ENCODE measurements around the gene ANXA4.
"Not testable (repeated sequence)": the region's sequence is repeated elsewhere in the genome, so short reads cannot be mapped to it uniquely, and the experiment has no call there.

Gene ANXA4

GRCh38 chr2:69738149-69738548 lies 3.8 kb upstream of the ANXA4 start:
- WGBS (ENCODE audit: insufficient coverage) = no CpG with 5 or more reads among the region's 3 CpGs

GRCh38 chr2:69740502-69740951 lies 1.4 kb upstream of the ANXA4 start:
- no peak for DNase-seq
- ChIA-PET POLR2A (interaction anchor here (0.6 to 2.1 kb wide), 5 partner anchors 9 to 63 kb away, joined by 3 to 10 read pairs (median 4); no protein-coding TSS in a partner anchor), CTCF (interaction anchor here (1.1 to 2.8 kb wide), 8 partner anchors 16 to 88 kb away, joined by 3 to 15 read pairs (median 6); no protein-coding TSS in a partner anchor)
- peak overlapping the region in 1 of 7 experiments; percentile 84 for H3K4me3 ChIP-seq (ENCODE audit: control insufficient read depth in 1 of 7, extremely low read depth in 1 of 7, insufficient read depth in 4 of 7, low read depth in 2 of 7, low read length in 6 of 7)
- H3K4me1 ChIP-seq (ENCODE audit: control extremely low read depth in 1 of 4, control insufficient read depth in 4 of 4, insufficient read depth in 4 of 4, low read length in 3 of 4) = peaks cover 2 to 26% (median 17%) of the 10 kb centered on the region in 4 experiments
- H3K9me3 ChIP-seq (ENCODE audit: control extremely low read depth in 1 of 5, control insufficient read depth in 4 of 5, insufficient read depth in 2 of 5, low read depth in 1 of 5, low read length in 4 of 5) = no peaks in the 10 kb centered on the region
- 100% methylated on average over 1 of the region's 10 CpGs for WGBS (ENCODE audit: insufficient coverage)
- H3K36me3 ChIP-seq (ENCODE audit: control insufficient read depth in 4 of 4, insufficient read depth in 4 of 4, low read length in 3 of 4) = no peaks in the 10 kb centered on the region
- no peaks in the 10 kb centered on the region for H3K27me3 ChIP-seq (replicated peaks in 2 of 5; ENCODE audit: control insufficient read depth in 4 of 5, insufficient read depth in 5 of 5, low read length in 4 of 5)
- H3K27ac ChIP-seq (ENCODE audit: insufficient read depth in 1 of 2, low read depth in 1 of 2, low read length in 2 of 2, poor library complexity in 1 of 2, severe bottlenecking in 2 of 2) = no peak overlapping the region

More at GRCh38 chr2:69738149-69738548, 3.8 kb upstream of the ANXA4 start:
- DNase-seq; H3K27me3 ChIP-seq (replicated peaks in 2 of 5; ENCODE audit: control insufficient read depth in 4 of 5, insufficient read depth in 5 of 5, low read length in 4 of 5); H3K4me3 ChIP-seq (ENCODE audit: control insufficient read depth in 1 of 7, extremely low read depth in 1 of 7, insufficient read depth in 4 of 7, low read depth in 2 of 7, low read length in 6 of 7); H3K27ac ChIP-seq (ENCODE audit: insufficient read depth in 1 of 2, low read depth in 1 of 2, low read length in 2 of 2, poor library complexity in 1 of 2, severe bottlenecking in 2 of 2); H3K9me3 ChIP-seq (ENCODE audit: control extremely low read depth in 1 of 5, control insufficient read depth in 4 of 5, insufficient read depth in 2 of 5, low read depth in 1 of 5, low read length in 4 of 5); POLR2A ChIA-PET; H3K36me3 ChIP-seq (ENCODE audit: control insufficient read depth in 4 of 4, insufficient read depth in 4 of 4, low read length in 3 of 4): not testable (repeated sequence)
- CTCF ChIA-PET = interaction anchor here (1.8 to 6.3 kb wide), 2 partner anchors 13 to 79 kb away, joined by 7 to 32 read pairs; no protein-coding TSS in a partner anchor
- H3K4me1 ChIP-seq (ENCODE audit: control extremely low read depth in 1 of 4, control insufficient read depth in 4 of 4, insufficient read depth in 4 of 4, low read length in 3 of 4) = peaks cover 2 to 23% (median 15%) of the 10 kb centered on the region in 4 experiments

DNA sequence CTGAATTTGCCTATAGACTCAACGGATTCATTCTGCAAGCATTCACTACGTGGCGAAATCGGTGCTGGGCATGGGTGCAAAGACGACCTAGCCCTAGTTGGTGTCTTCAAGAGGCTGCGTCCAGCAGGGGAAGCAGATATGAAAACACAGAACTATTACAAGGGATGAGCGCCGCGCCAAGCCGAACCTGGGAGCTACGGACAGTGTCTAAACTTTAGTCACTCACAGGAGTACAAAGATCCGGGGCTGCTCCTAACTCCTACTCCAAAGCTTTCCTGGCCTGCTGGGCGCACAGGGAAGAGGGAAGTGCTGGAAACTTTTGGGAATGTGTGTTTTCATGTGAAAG lies 732 bp upstream of the ANXA4 start:
- Histone ChIP-seq H3K27ac (ENCODE audit: insufficient read depth in 1 of 2, low read depth in 1 of 2, low read length in 2 of 2, poor library complexity in 1 of 2, severe bottlenecking in 2 of 2) (peak overlapping the region in 1 of 2 experiments; percentile 71), H3K9me3 (ENCODE audit: control extremely low read depth in 1 of 5, control insufficient read depth in 4 of 5, insufficient read depth in 2 of 5, low read depth in 1 of 5, low read length in 4 of 5) (no peaks in the 10 kb centered on the region), H3K36me3 (ENCODE audit: control insufficient read depth in 4 of 4, insufficient read depth in 4 of 4, low read length in 3 of 4) (no peaks in the 10 kb centered on the region), H3K4me1 (ENCODE audit: control extremely low read depth in 1 of 4, control insufficient read depth in 4 of 4, insufficient read depth in 4 of 4, low read length in 3 of 4) (peaks cover 2 to 26% (median 17%) of the 10 kb centered on the region in 4 experiments), H3K27me3 (replicated peaks in 2 of 5; ENCODE audit: control insufficient read depth in 4 of 5, insufficient read depth in 5 of 5, low read length in 4 of 5) (no peaks in the 10 kb centered on the region), H3K4me3 (ENCODE audit: control insufficient read depth in 1 of 7, extremely low read depth in 1 of 7, insufficient read depth in 4 of 7, low read depth in 2 of 7, low read length in 6 of 7) (peak overlapping the region; percentile 71 to 95 (median 76))
- DNase-seq = peak; percentile 54 to 82 (median 74)
- ChIA-PET POLR2A (interaction anchor here (0.6 to 2.1 kb wide), 5 partner anchors 22 to 62 kb away, joined by 3 to 10 read pairs (median 4); no protein-coding TSS in a partner anchor), CTCF (interaction anchor here (0.9 to 2.8 kb wide), 8 partner anchors 17 to 87 kb away, joined by 3 to 15 read pairs (median 5); no protein-coding TSS in a partner anchor)
- WGBS (ENCODE audit: insufficient coverage) = 0% methylated on average over 12 of the region's 13 CpGs

DNA sequence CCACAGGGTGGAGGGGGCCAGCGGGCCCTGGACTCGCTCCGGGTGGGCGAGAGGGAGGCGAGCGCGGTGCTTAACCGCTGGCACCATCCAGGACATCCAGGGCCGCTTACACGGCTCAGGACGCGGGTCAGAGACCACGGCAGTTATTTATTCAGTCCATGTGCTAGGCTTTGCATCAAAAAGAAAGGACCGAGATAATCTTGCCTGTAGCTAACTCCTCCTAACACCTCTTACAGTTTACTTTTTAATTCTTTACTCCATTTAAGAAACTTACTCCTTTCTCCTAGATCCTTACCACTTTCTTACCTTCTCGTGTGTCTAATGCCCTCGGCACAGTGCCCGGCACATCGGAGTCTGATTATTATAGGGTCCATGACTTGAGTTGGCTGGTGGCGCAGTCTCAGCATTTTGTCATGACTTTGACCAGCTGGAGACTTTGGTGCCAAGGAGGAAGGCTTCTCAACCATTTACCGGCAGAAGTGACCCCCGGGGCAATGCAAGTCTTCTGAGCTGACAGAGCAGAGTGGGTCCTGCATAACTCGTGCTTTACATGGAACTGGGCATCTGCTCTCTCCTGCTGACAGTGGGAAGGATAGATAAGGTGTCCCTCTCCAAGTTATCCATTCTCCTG lies 503 bp downstream of the ANXA4 start:
- CTCF ChIA-PET = interaction anchor here (0.5 to 4.4 kb wide), 6 partner anchors 9 to 74 kb away, joined by 3 to 23 read pairs (median 4); no protein-coding TSS in a partner anchor
- no peaks in the 10 kb centered on the region for H3K27me3 ChIP-seq (replicated peaks in 2 of 5; ENCODE audit: control insufficient read depth in 4 of 5, insufficient read depth in 5 of 5, low read length in 4 of 5)
- H3K27ac ChIP-seq (ENCODE audit: insufficient read depth in 1 of 2, low read depth in 1 of 2, low read length in 2 of 2, poor library complexity in 1 of 2, severe bottlenecking in 2 of 2) = peak overlapping the region in 1 of 2 experiments; percentile 71
- DNase-seq = peak in 1 of 3 donors; percentile 19
- peaks cover 2 to 26% (median 17%) of the 10 kb centered on the region in 4 experiments for H3K4me1 ChIP-seq (ENCODE audit: control extremely low read depth in 1 of 4, control insufficient read depth in 4 of 4, insufficient read depth in 4 of 4, low read length in 3 of 4)
- 14% methylated on average over 20 of the region's 22 CpGs for WGBS (ENCODE audit: insufficient coverage)
- POLR2A ChIA-PET = interaction anchor here (0.6 to 2.1 kb wide), 7 partner anchors 17 to 73 kb away, joined by 3 to 10 read pairs (median 4); no protein-coding TSS in a partner anchor
- H3K9me3 ChIP-seq (ENCODE audit: control extremely low read depth in 1 of 5, control insufficient read depth in 4 of 5, insufficient read depth in 2 of 5, low read depth in 1 of 5, low read length in 4 of 5) = no peaks in the 10 kb centered on the region
- no peaks in the 10 kb centered on the region for H3K36me3 ChIP-seq (ENCODE audit: control insufficient read depth in 4 of 4, insufficient read depth in 4 of 4, low read length in 3 of 4)
- peak overlapping the region; percentile 71 to 95 (median 76) for H3K4me3 ChIP-seq (ENCODE audit: control insufficient read depth in 1 of 7, extremely low read depth in 1 of 7, insufficient read depth in 4 of 7, low read depth in 2 of 7, low read length in 6 of 7)

DNA sequence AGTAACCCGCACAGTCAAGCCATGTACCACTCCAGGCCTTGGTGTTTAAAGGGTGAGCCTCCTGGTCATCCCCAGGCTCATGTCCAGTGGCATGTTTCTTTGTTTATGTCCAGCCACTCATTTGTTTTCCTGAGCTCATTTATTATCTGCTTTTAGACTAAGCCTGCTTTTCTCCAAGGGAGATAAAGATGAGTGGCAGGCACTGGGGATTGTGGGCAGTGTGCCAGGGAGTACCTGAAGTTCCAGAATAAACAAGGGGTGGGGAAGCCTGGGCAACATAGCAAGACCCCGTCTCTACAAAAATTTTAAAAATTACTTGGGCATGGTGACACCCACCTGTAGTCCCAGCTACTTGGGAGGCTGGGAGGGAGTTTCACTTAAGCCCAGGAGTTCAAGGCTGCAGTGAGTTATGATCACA lies 1.9 kb downstream of the ANXA4 start:
- Histone ChIP-seq H3K4me1 (ENCODE audit: control extremely low read depth in 1 of 4, control insufficient read depth in 4 of 4, insufficient read depth in 4 of 4, low read length in 3 of 4) (peaks cover 2 to 26% (median 17%) of the 10 kb centered on the region in 4 experiments), H3K4me3 (ENCODE audit: control insufficient read depth in 1 of 7, extremely low read depth in 1 of 7, insufficient read depth in 4 of 7, low read depth in 2 of 7, low read length in 6 of 7) (no peak overlapping the region), H3K27me3 (replicated peaks in 2 of 5; ENCODE audit: control insufficient read depth in 4 of 5, insufficient read depth in 5 of 5, low read length in 4 of 5) (no peaks in the 10 kb centered on the region), H3K9me3 (ENCODE audit: control extremely low read depth in 1 of 5, control insufficient read depth in 4 of 5, insufficient read depth in 2 of 5, low read depth in 1 of 5, low read length in 4 of 5) (no peaks in the 10 kb centered on the region), H3K27ac (ENCODE audit: insufficient read depth in 1 of 2, low read depth in 1 of 2, low read length in 2 of 2, poor library complexity in 1 of 2, severe bottlenecking in 2 of 2) (no peak overlapping the region), H3K36me3 (ENCODE audit: control insufficient read depth in 4 of 4, insufficient read depth in 4 of 4, low read length in 3 of 4) (peaks cover 0 to 2% (median 0%) of the 10 kb centered on the region in 4 experiments)
- ChIA-PET POLR2A (interaction anchor here (0.8 kb wide), 1 partner anchor 30 kb away, joined by 3 read pairs; no protein-coding TSS in a partner anchor), CTCF (interaction anchor here (0.8 to 4.4 kb wide), 6 partner anchors 20 to 76 kb away, joined by 3 to 23 read pairs (median 4); no protein-coding TSS in a partner anchor)
- 94% methylated on average over 2 of the region's 2 CpGs for WGBS (ENCODE audit: insufficient coverage)
- DNase-seq = no peak

- CTCF ChIA-PET = interaction anchor here (0.6 to 4.4 kb wide), 12 partner anchors 11 to 433 kb away, joined by 3 to 23 read pairs (median 4); no protein-coding TSS in a partner anchor
- POLR2A ChIA-PET = no interaction called here
Observed at GRCh38 chr2:69744456-69744855, 2.5 kb downstream of the ANXA4 start.

More at GRCh38 chr2:69744456-69744855, 2.5 kb downstream of the ANXA4 start:
- DNase-seq = no peak
- WGBS (ENCODE audit: insufficient coverage) = 100% methylated on average over 1 of the region's 3 CpGs
- Histone ChIP-seq H3K9me3 (ENCODE audit: control extremely low read depth in 1 of 5, control insufficient read depth in 4 of 5, insufficient read depth in 2 of 5, low read depth in 1 of 5, low read length in 4 of 5) (no peaks in the 10 kb centered on the region), H3K4me1 (ENCODE audit: control extremely low read depth in 1 of 4, control insufficient read depth in 4 of 4, insufficient read depth in 4 of 4, low read length in 3 of 4) (peaks cover 2 to 26% (median 17%) of the 10 kb centered on the region in 4 experiments), H3K4me3 (ENCODE audit: control insufficient read depth in 1 of 7, extremely low read depth in 1 of 7, insufficient read depth in 4 of 7, low read depth in 2 of 7, low read length in 6 of 7) (no peak overlapping the region), H3K27ac (ENCODE audit: insufficient read depth in 1 of 2, low read depth in 1 of 2, low read length in 2 of 2, poor library complexity in 1 of 2, severe bottlenecking in 2 of 2) (no peak overlapping the region), H3K36me3 (ENCODE audit: control insufficient read depth in 4 of 4, insufficient read depth in 4 of 4, low read length in 3 of 4) (peaks cover 0 to 2% (median 0%) of the 10 kb centered on the region in 4 experiments), H3K27me3 (replicated peaks in 2 of 5; ENCODE audit: control insufficient read depth in 4 of 5, insufficient read depth in 5 of 5, low read length in 4 of 5) (no peaks in the 10 kb centered on the region)

All from common myeloid progenitor, CD34-positive (primary cell).